Measurements from ENCODE around the gene WDHD1. TPM values are rescaled to one million over a fixed set of nuclear protein-coding genes. Genes with fewer than 3 reads are reported as not detected.
"Not testable (repeated sequence)": the region's sequence is repeated elsewhere in the genome, so short reads cannot be mapped to it uniquely, and the experiment has no call there.

Gene WDHD1
- total RNA-seq, 2 experiments from 2014 or later = 33.5 to 60.3 TPM

- ChIA-PET CTCF (ENCODE audit: unreplicated experiment) (no interaction called here), POLR2A (interaction anchor here (0.7 to 0.9 kb wide), 2 partner anchors 428 to 707 kb away, joined by 3 read pairs; no protein-coding TSS in a partner anchor)
- H3K4me3 ChIP-seq (ENCODE audit: low read depth, low read length, poor library complexity, severe bottlenecking) = no peak overlapping the region
- intact Hi-C loops (cut with micrococcal nuclease; ENCODE audit: unreplicated experiment) = no loop called here
- H4K20me1 ChIP-seq (ENCODE audit: insufficient read depth, low read length) = no peaks in the 10 kb centered on the region
- no peak for DNase-seq (ENCODE audit: low spot score)
- no peaks in the 10 kb centered on the region for H3K4me1 ChIP-seq (ENCODE audit: insufficient read depth, low read length, poor library complexity, severe bottlenecking)
- H3K4me2 ChIP-seq (ENCODE audit: low read length) = no peak overlapping the region
- no peak overlapping the region for H2AFZ ChIP-seq (ENCODE audit: low read length)
- TF ChIP-seq EZH2phosphoT487 (IDR thresholded peaks at IDR 0.05; ENCODE audit: borderline replicate concordance, low read depth, low read length) (no peak), CTCF (conservative IDR thresholded peaks at IDR 0.05; ENCODE audit: low read length) (no peak)
- BruUV-seq (replicated peaks) = no TSS peak
- no peaks in the 10 kb centered on the region for H3K36me3 ChIP-seq (ENCODE audit: insufficient read depth, low read length)
- H3K9me3 ChIP-seq (ENCODE audit: low read length) = no peaks in the 10 kb centered on the region
- no peaks in the 10 kb centered on the region for H3K9me2 ChIP-seq (ENCODE audit: insufficient read depth, low read length)
- H3K79me2 ChIP-seq (ENCODE audit: insufficient read depth, low read depth, low read length) = no peaks in the 10 kb centered on the region
- H3K27ac ChIP-seq (ENCODE audit: low read depth, low read length, poor library complexity, severe bottlenecking) = no peak overlapping the region
These were observed 108.5 kb downstream of the WDHD1 start for GRCh38 chr14:54918427-54918826.

DNA sequence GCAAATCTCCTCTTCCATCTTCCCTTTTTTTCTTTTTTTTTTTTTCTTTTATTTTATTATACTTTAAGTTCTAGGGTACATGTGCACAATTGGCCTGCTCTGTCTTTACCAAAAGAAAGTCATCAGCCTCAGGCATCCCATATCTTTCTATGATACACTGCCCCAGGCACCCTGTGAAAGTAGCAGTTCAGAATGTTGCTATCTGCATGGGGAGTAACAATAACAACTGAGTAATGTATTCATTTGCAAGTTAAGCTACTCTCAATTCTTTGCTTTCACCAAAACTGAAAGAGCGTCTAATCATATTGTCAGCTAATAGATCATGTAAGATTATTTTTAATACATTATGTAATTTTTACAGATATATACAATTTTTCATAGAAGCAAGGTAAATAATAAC, 110.8 kb downstream of the WDHD1 start:
- no peak overlapping the region for H3K4me3 ChIP-seq (ENCODE audit: low read depth, low read length, poor library complexity, severe bottlenecking)
- intact Hi-C loops (cut with micrococcal nuclease; ENCODE audit: unreplicated experiment) = no loop called here
- no peaks in the 10 kb centered on the region for H3K36me3 ChIP-seq (ENCODE audit: insufficient read depth, low read length)
- ChIA-PET POLR2A (interaction anchor here (0.8 kb wide), 1 partner anchor 12 kb away, joined by 3 read pairs; no protein-coding TSS in a partner anchor), CTCF (ENCODE audit: unreplicated experiment) (no interaction called here)
- no peak overlapping the region for H3K27ac ChIP-seq (ENCODE audit: low read depth, low read length, poor library complexity, severe bottlenecking)
- TF ChIP-seq CTCF (conservative IDR thresholded peaks at IDR 0.05; ENCODE audit: low read length) = no peak
- no peak for TF ChIP-seq EZH2phosphoT487 (IDR thresholded peaks at IDR 0.05; ENCODE audit: borderline replicate concordance, low read depth, low read length)
- no peaks in the 10 kb centered on the region for H3K9me2 ChIP-seq (ENCODE audit: insufficient read depth, low read length)
- no peaks in the 10 kb centered on the region for H3K9me3 ChIP-seq (ENCODE audit: low read length)
- H2AFZ ChIP-seq (ENCODE audit: low read length) = no peak overlapping the region
- H3K79me2 ChIP-seq (ENCODE audit: insufficient read depth, low read depth, low read length) = no peaks in the 10 kb centered on the region
- no peaks in the 10 kb centered on the region for H3K4me1 ChIP-seq (ENCODE audit: insufficient read depth, low read length, poor library complexity, severe bottlenecking)
- no peaks in the 10 kb centered on the region for H4K20me1 ChIP-seq (ENCODE audit: insufficient read depth, low read length)
- DNase-seq (ENCODE audit: low spot score) = no peak
- BruUV-seq (replicated peaks) = no TSS peak
- H3K4me2 ChIP-seq (ENCODE audit: low read length) = no peak overlapping the region

GRCh38 chr14:54909817-54910558, 116.9 kb downstream of the WDHD1 start:
- Histone ChIP-seq H4K20me1 (ENCODE audit: insufficient read depth, low read length) (no peaks in the 10 kb centered on the region), H3K27ac (ENCODE audit: low read depth, low read length, poor library complexity, severe bottlenecking) (no peak overlapping the region), H3K4me3 (ENCODE audit: low read depth, low read length, poor library complexity, severe bottlenecking) (no peak overlapping the region), H3K4me1 (ENCODE audit: insufficient read depth, low read length, poor library complexity, severe bottlenecking) (no peaks in the 10 kb centered on the region), H3K36me3 (ENCODE audit: insufficient read depth, low read length) (no peaks in the 10 kb centered on the region), H3K9me3 (ENCODE audit: low read length) (no peaks in the 10 kb centered on the region), H3K9me2 (ENCODE audit: insufficient read depth, low read length) (no peaks in the 10 kb centered on the region), H2AFZ (ENCODE audit: low read length) (no peak overlapping the region), H3K4me2 (ENCODE audit: low read length) (no peak overlapping the region), H3K79me2 (ENCODE audit: insufficient read depth, low read depth, low read length) (no peaks in the 10 kb centered on the region)
- ChIA-PET POLR2A (no interaction called here), CTCF (ENCODE audit: unreplicated experiment) (no interaction called here)
- no peak for DNase-seq (ENCODE audit: low spot score)
- no peak for TF ChIP-seq EZH2phosphoT487 (IDR thresholded peaks at IDR 0.05; ENCODE audit: borderline replicate concordance, low read depth, low read length)
- BruUV-seq (replicated peaks) = no TSS peak
- intact Hi-C loops (cut with micrococcal nuclease; ENCODE audit: unreplicated experiment) = no loop called here

DNA sequence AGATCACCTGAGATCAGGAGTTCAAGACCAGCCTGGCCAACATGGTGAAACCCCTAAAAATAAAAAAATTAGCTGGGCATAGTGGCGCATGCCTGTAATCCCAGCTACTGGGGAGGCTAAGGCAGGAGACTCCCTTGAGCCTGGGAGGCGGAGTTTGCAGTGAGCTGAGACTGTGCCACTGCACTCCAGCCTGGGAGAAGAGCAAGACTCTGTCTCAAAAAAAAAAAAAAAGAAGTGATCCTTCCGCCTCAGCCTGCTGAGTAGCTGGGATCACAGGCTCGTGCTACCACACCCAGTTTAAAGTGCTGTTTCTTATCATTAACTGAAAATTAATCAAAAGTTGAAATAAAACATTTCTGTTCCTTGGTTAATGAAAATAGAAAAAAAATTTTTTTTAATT, 117.9 kb downstream of the WDHD1 start:
- intact Hi-C loops (cut with micrococcal nuclease; ENCODE audit: unreplicated experiment); H3K79me2 ChIP-seq (ENCODE audit: insufficient read depth, low read depth, low read length); H4K20me1 ChIP-seq (ENCODE audit: insufficient read depth, low read length); H3K4me1 ChIP-seq (ENCODE audit: insufficient read depth, low read length, poor library complexity, severe bottlenecking); H3K9me2 ChIP-seq (ENCODE audit: insufficient read depth, low read length); POLR2A ChIA-PET; H3K4me3 ChIP-seq (ENCODE audit: low read depth, low read length, poor library complexity, severe bottlenecking); BruUV-seq (replicated peaks); CTCF ChIA-PET (ENCODE audit: unreplicated experiment); H2AFZ ChIP-seq (ENCODE audit: low read length); H3K4me2 ChIP-seq (ENCODE audit: low read length); DNase-seq (ENCODE audit: low spot score); H3K27ac ChIP-seq (ENCODE audit: low read depth, low read length, poor library complexity, severe bottlenecking); H3K9me3 ChIP-seq (ENCODE audit: low read length); H3K36me3 ChIP-seq (ENCODE audit: insufficient read depth, low read length): not testable (repeated sequence)
